NOMO-1 treated with dmso at 0.1 percent for 144 hours (cell line): Measurements from ENCODE around the gene NT5DC3.
A peak's percentile ranks its signal among the peaks of the same experiment; 100 is the strongest.
"Not testable (repeated sequence)": the region's sequence is repeated elsewhere in the genome, so short reads cannot be mapped to it uniquely, and the experiment has no call there.

Source experiments
- DNase-seq: peaks from one replicate; lab custom pipeline; 2025; ENCODE audit not compliant: unreplicated experiment; lab: John Stamatoyannopoulos, UW

NT5DC3 gene

DNA sequence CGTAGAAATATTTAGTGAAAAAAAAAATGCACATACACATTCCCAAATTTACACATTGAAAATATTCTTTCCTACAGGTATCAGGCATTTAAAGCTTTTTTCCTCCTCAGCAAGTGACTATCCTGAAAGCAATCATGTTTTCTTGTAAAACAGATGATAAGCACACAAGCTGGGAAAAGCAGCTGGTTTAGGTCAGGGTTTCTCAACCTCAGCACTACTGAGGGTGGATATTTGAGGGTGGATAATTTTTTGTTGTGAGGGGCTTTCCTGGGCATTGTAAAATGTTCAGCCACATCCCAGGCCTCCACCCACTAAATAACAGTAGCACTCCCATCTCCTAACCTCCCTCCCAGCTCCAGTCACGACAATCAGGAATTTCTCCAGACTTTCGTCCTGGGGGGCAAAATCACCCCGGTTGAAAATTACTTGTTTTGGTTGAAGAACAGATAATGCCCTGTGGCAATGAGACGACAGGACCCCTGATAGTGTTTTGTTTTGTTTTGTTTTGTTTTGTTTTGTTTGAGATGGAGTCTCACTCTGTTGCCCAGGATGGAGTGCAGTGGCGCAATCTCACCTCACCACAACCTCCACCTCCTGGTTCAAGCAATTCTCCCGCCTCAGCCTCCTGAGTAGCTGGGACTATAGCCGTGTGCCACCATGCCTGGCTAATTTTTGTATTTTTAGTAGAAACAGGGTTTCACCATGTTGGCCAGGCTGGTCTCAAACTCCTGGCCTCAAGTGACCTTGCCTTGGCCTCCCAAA, 15.0 kb upstream of the NT5DC3 start:
- DNase-seq, result no peak

DNA sequence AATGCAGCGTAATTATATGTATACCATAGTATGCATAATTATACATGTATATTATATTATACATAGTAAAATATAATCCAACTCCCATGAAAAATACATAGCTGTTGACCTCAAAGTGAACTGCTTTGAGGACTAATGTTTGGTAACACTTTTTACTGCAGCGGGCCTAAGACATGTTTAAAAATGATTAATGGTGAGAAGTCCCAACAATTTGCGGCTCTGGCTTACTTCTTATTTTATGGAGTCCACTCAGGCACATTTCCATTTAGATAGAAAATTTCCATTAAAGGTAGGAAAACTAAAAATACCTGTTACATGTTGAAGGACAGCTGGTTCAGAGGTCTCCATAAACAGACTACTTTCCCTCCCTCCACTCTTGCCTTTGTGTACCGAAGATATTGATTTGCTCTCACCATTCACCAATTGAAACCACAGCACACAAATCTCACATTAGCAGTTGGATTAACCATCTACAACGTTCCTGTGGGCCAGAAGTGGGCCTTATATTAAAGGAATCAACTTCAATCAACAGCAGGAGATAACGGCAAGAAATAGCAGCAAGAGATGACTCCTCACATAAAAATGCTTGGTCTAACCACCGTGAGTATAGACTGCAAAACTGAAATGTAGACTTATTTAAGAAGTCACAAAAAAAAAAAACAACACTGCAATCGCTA, 14.1 kb upstream of the NT5DC3 start:
- no peak for DNase-seq

DNA sequence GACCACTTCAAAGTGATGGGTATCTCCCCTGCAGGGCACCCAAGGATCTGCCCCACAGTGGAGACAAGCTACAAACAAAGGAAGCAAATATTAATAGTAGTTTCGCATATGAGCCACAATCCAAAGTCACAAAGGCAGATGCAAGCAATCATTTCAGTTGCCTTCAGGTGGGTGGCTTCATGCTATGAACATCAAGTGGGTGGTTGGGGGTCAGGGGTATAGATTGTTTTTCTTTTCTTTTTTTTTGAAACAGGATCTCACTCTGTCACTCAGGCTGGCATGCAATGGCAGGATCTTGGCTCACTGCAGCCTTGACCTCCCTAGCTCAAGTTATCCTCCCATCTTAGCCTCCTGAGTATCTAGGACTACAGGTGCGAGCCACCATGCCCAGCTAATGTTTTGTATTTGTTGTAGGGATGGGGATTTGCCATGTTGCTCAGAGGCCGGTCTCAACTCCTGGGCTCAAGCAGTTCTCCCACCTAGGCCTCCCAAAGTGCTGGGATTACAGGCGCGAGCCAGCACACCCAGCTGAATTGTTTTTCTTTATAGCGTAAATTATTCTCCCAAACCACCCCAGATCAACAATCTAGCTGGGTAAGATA, 13.4 kb upstream of the NT5DC3 start:
- no peak for DNase-seq

DNA sequence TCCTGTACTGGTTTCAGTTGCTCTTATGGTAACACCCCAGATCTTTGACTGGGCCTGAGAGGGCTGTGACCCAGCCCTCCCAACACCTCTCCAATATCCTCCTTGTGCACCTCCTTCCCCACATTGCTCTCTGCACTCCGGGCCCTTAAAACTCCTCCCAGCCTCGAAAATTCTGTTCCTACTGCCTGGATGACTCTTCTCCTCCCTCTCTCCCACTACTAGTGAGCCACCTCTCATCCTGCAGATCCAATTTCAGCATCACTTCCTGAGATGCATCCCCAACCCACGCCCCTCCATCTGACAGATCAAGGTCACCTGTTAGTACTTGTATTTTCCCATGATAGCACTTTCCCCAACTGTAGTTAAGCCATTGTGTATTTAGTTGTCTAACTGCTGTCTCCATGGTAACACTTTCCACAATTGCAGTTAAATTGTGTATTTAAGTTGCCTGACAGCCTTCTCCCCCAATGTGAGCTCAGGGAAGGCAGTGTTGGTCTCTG, 11.5 kb upstream of the NT5DC3 start:
- DNase-seq, result no peak

DNA sequence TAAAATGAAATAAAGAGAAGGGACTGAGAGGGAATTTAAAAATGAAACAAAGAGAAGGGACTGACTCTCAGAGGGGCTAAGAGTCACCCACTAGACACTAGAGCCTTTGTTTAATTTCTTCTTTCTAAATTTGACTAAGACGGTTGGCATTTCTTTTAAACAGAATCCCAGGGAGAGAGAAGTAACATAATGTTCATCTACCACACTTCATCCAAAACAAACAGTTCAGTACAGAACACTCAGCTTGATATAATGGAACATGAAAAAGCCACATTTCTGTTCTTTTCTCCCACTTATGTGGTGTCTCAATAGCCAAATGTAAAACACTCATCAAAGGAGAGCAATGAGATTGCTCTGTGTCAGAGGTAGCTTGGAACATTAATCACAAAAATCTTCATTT, 10.1 kb upstream of the NT5DC3 start:
- DNase-seq, result no peak

DNA sequence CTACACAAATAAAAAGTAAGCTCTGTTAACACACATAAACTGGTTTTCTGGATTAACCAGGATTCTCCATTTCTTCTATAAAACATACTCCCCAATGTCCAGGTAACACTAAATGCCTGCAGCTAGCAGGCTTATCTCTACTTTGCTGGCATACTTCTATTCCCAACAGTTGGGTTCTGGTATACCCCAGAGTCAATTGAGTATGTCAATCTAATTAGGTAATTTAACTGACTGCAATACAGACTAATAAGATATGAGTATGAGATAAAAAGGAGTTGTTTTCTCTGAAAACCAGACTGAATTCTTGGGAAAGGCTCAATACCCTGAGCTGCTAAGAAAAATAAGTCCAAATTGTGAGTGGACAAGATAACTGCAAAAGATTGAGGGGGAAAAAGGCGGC, 9.4 kb upstream of the NT5DC3 start:
- no peak for DNase-seq

DNA sequence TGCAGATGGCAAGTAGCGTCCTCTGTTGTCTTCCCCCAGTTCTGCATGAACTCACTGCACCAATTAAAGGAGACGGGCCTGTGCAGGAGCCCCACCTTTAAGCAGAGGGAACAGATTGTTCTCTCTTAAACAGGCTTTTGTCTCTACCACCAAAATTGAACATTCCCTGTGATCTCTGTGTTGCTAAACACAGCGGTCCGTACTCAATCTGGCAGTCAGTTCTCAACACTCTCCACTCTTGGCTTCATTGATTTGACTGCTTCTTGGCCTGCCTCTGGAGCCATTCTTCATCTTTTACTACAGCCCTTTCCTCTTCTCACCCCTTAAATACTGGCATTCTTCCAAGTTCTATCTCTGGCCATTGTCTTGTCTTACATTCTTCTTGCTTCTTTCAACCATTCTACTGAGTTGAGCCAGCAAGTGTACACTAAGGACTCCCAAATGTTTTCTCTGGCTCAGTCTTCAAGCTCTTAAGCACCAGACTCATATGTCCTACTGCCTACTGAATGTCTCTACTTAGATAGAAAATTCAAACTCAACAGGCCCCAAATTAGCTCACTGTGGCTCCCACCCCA, 8.0 kb upstream of the NT5DC3 start:
- DNase-seq, result no peak

DNA sequence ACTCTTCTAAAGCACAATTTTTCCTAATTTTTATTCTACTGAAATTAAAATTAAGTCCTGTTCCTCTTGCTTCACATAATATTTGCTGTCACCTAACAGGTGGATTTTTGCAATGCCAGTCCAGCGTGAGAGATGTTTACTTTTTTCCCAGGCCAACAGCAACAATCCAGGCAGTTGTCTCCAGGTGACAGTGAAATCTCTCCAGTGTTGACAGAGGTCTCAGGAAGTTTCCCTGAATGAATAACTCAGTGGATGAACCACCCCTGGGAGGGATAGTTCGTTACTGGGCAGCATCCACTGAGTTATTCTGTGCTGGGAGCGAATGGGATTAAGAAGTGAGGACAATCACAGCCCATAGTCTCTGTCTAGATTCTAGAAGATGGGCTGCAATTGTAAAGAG, 7.1 kb upstream of the NT5DC3 start:
- DNase-seq, result no peak

DNA sequence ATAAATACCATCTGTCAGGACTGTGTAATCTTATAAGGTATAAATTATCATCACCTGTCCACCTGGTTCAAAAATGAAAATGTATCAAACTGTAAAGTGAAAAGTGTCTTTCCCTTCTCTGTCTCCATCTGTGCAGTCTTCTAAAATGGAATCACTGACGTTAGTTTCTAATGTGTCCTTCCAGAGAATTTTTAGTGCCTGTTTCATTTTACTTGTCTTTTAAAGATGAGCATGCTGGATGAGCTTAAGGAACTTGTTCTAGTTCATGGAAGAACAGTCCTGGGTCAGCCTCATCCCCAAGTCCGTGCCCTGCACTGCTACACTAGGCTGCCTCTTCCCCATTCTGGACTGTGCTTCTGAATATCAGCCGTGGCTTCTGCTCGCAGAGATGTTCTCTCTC, 5.4 kb upstream of the NT5DC3 start:
- DNase-seq, result no peak

DNA sequence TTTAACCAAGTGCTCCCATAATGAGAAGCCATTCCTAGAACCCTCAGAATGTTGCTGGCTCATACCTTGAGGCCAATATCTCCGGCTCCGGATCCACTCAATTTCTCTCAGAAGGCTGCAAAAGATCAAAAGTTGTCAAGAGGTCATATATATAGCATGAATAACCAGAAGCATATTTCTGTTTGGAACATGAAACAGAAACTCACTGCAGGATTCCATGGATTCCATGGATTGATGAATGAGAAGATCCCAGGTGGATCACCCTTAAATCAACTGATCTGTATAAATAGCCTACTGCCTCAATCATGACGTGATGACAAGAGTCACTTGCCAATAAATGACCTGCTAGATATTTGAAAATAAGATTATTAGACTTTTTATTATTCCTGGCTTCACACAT, 3.3 kb upstream of the NT5DC3 start:
- DNase-seq, result no peak

DNA sequence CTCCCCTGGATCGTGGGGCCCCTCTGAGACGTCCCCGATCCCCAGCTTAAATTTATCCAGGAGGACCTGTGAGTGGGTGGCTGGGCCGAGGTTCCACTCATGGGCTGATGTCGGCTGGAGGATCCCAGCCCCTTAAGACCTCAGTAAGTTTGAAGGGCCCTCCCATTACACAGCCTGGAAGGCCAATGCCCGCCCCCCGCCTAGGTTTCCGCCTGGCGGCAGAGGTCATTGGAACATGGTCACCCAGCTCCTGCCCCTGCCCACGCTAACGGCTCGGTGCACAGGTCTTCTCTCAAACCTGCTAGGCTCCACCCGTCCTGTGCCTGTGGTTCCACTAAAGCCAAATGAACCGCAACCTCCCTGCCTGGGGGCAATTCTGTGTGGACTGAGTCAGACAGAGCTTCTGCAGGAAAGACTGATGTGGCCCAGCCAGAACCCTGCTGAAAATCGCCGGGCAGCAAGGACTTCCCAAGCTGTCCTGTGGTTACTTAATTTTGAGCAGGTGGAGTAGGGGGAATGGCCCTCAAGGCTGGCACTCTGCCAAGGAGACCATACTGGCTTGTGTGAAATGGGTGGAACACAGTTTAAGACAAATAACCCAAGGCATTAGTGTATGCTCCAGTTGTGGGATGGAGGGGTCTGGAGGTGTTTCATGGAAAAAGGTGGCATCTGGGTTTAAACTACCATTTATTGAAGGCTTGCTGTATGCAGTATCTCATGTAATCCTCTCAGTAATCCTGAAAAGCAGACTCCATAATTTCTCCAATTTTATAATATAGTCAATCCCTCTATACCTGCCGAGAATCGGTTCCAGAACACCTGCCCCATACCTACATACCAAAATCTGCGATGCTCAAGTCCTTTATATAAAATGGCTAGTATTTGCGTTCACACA, 903 bp upstream of the NT5DC3 start:
- peak; percentile 42 for DNase-seq

DNA sequence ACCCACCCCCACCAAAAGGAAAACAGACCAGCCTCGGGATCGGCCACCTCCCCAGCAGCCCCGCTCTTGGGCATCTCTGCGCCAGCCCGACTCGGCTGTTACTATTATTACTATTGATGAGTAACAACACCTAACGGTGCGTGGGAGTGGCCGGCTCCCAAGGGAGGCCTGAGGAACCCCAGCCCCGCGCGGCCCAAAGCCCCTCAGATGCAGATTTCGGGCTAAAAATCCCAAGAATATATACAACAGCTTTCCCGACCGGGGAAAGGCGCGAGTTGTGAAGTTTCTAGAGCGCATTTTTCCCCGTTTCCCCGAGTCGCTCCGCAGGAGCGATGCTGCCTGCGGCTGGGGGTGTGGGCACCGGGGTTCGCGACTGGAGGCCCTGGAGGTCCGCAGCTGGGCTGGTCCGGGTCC, 565 bp downstream of the NT5DC3 start:
- DNase-seq, result no peak

DNA sequence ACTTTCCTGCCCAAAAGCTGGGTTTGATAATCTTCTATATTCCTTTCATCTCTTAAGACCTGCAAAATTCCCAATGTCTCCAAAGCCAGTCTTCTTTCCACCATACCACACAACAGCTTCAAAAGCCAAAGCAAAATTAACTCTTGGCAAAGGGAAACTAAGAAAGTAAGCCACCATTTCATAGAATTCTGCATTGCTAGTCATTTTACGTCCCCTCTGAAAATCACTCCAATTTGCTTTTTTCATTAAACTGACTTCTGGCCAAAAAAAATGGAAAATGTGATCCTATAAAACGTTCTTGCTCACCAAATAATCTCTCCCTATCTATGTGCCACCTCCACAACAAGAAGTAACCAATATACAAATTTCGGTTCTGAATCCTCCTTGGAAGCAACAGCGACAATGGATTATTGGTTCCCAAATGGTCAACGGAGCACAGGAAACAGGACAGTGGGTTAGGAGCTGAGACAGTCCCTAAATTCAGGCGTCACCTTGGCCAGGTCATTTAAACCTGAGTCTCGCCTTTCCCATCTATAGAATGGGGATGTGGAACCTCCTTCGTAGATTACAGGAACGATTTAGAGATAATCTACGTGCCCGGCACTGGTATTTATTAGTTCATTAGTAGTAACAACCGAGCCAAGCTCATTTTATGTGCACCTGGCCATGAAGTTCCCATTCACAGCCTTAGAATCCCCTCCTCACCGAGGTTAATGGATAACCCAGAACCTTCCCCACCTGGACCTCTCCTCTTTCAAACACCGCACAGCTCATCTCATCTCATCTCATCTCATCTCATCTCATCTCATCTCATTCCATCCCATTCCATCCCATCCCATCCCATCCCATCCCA, 1.2 kb downstream of the NT5DC3 start:
- no peak for DNase-seq

DNA sequence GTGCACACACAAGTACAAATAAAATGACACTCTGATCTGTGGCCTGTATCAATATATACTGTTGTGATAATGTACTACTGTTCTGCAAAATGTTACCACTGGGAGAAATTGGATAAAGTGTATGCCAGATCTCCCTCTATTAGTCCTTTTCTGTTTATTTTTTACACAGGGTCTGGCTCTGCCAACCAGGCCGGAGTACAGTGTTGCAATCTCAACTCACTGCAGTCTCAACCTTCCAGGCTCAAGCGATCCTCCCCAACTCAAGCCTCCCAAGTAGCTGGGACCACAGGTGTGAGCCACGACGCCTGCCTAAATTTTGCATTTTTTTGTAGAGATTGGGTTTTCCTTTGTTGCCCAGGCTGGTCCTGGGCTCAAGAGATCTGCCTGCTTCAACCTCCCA, 1.9 kb downstream of the NT5DC3 start:
- no peak for DNase-seq

DNA sequence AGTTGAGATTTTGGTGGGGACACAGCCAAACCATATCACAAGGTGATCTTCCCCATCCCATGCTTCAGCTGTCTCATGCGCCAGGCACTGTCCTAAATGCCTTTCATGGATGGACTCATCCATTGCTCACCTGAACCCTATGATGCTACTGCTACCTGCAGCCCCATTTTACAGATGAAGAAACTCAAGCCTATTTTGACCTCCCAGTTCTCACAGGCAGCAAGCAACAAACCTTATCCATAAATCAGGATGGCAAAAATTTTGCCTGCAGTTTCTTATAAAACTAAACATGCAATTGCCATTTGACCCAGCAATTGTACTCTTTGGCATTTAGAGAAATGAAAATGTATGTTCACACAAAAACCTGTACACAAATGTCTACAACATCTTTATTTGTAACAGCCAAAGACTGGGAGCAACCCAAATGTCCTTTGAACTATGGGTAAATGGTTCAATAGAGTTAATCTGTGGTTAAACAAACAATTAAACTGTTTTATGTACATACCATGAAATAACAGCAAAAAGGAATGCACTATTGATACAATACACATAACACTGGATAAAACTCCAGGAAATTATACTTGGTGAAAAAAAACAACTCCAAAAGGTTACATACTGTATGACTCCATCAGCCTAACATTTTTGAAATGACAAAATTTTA, 2.6 kb downstream of the NT5DC3 start:
- no peak for DNase-seq

DNA sequence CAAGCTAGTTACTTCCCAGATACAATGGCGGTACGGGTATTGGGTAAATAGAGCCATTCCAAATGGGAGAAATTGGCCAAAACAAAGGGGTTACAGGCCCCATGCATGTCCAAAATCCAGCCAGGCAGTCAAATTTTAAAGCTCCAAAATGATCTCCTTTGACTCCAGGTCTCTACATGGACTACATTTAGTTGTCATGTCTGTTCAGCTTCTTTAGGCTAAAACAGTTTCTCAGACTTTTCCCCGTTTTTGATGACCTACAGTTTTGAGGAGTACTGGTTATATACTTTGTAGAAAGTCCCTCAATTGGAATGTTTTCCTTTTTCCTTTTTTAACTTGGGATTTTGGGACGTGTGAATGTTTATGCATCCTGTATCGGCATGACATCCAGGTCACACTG, 4.7 kb downstream of the NT5DC3 start:
- no peak for DNase-seq

DNA sequence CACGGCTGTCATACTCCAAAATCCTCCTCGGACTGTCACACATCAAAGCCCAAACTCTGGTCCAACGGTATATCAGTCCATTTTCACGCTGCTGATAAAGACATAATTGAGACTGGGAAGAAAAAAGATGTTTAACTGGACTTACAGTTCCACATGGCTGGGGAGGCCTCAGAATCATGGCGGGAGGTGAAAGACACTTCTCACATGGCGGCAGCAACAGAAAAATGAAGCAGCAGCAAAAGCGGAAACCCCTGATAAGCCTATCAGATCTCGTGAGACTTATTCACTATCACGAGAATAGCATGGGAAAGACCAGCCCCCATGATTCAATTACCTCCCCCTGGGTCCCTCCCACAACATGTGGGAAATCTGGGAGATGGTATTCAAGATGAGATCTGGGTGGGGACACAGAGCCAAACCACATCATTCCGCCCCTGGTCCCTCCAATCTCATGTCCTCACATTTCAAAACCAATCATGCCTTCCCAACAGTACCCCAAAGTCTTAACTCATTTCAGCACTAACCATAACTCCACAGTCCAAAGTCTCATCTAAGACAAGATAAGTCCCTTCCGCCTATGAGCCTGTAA, 5.2 kb downstream of the NT5DC3 start:
- not testable (repeated sequence) for DNase-seq

DNA sequence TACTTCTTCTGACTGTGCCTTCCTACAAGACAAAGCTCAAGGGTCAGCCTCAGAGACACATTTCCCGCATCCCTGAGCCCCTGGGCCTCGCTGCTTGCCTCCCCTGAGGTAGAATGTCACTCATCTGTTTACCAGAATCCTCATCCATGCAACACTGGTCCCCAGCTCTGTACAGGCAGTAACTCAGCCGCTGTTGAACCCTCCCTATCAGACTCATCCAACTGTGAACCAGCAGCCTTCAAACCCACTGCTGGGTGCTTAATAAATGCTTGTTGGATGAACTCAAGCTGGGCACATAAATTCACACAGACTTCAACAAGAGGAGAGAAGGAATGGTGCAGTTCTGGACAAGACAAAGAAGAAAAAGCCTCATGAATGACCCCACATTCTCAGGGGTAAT, 6.1 kb downstream of the NT5DC3 start:
- DNase-seq, result no peak

DNA sequence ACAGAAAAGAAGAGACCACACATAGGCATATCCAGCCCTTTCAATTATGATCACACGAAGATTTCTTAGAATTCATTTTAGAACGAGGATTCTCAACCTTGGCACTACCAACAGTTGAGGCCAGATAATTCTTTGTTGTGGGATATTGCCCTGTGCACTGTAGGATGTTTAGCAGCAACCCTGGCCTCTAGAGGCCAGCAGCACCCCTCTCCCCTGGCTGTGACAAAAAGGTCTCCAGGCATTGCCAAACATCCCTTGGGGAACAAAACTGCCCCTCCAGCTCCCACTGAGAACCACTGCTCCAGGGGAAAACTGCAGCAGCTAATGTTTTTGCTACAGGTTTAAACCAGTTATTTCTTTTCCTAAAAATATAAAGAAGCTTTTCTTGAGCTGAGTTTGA, 7.1 kb downstream of the NT5DC3 start:
- no peak for DNase-seq
